Measurements from ENCODE around the gene ARHGEF7. TPM values are rescaled to one million over a fixed set of nuclear protein-coding genes. Genes with fewer than 3 reads are reported as not detected.
"Not testable (repeated sequence)": the region's sequence is repeated elsewhere in the genome, so short reads cannot be mapped to it uniquely, and the experiment has no call there.

The ARHGEF7 gene
- total RNA-seq, 1 experiment from 2014 or later, result 72.5 TPM

DNA sequence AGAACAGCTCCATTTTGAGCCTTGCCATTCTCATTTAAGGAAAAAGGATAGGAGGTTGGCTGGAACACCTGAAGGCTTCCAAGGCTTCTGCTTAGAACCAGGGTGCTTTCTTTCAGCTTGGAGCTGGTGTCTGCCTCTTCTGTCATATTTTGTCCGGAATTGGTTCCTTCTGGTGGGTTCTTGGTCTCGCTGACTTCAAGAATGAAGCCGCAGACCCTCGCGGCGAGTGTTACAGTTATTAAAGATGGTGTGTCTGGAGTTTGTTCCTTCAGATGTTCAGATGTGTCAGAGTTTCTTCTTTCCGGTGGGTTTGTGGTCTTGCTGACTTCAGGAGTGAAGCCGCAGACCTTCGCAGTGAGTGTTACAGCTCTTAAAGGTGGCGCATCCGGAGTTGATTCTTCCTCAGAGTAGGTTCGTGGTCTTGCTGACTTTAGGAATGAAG, 74.0 kb downstream of the ARHGEF7 start:
- Histone ChIP-seq H3K36me3 (peaks cover 35% of the 10 kb centered on the region), H3K4me1 (replicated peaks) (peaks cover 10% of the 10 kb centered on the region)
- H3K4me3 ChIP-seq; H3K27ac ChIP-seq; DNase-seq (ENCODE audit: low read depth in 1 of 2, low spot score in 2 of 2); H3K9me3 ChIP-seq (replicated peaks); H3K27me3 ChIP-seq (replicated peaks): not testable (repeated sequence)

DNA sequence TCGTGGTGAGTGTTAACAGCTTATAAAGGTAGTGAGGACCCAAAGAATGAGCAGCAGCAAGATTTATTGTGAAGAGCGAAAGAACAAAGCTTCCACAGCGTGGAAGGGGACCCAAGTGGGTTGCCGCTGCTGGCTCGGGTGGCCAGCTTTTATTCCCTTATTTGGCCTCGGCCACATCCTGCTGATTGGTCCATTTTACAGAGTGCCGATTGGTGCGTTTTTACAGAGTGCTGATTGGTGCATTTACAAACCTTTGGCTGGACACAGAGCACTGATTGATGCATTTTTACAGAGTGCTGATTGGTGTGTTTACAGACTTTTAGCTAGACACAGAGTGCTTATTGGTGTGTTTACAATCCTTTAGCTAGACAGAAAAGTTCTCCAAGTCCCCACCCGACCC, 74.4 kb downstream of the ARHGEF7 start:
- H3K9me3 ChIP-seq (replicated peaks); DNase-seq (ENCODE audit: low read depth in 1 of 2, low spot score in 2 of 2); H3K27me3 ChIP-seq (replicated peaks); H3K27ac ChIP-seq; H3K4me3 ChIP-seq: not testable (repeated sequence)
- Histone ChIP-seq H3K36me3 (peaks cover 35% of the 10 kb centered on the region), H3K4me1 (replicated peaks) (peaks cover 15% of the 10 kb centered on the region)

DNA sequence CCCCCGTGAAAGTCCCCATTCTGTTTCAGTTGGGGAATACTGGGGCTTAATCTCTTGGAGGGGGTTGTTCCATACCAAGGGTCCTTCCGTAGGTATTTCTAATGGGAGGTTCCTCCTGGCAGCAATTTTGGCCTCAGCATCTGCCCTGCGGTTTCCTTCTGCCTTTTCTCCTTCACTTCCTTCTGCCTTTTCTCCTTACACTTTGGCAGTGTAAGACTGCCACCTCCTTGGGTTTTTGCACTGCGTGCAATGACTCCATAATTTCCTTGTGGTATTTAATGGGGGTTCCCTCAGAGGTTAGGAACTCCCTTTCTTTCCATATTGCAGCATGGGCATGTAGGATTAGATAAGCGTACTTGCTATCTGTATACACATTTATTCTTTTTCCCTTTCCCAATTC, 78.1 kb downstream of the ARHGEF7 start:
- not testable (repeated sequence) for DNase-seq (ENCODE audit: low read depth in 1 of 2, low spot score in 2 of 2); H3K27ac ChIP-seq; H3K4me3 ChIP-seq; H3K9me3 ChIP-seq (replicated peaks); H3K27me3 ChIP-seq (replicated peaks)
- peaks cover 19% of the 10 kb centered on the region for H3K4me1 ChIP-seq (replicated peaks)
- H3K36me3 ChIP-seq, result peaks cover 38% of the 10 kb centered on the region

DNA sequence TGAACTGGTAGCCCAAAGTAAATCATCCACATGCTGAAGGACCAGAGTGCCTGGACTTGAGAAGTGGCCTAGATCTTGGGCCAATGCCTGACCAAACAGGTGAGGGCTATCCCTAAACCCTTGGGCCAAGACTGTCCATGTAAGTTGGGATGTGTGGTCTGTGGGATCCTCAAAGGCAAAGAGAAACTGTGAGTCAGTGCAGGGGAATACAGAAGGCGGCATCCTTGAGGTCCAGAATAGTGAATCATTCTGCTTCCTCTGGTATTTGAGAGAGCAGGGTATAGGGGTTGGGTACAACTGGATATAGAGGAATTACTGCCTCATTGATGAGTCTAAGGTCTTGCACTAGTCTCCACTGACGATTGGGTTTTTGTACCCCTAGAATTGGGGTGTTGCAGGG, 79.5 kb downstream of the ARHGEF7 start:
- H3K9me3 ChIP-seq (replicated peaks); H3K27me3 ChIP-seq (replicated peaks); H3K4me3 ChIP-seq: not testable (repeated sequence)
- peaks cover 33% of the 10 kb centered on the region for H3K36me3 ChIP-seq
- peak; percentile 80 to 88 for DNase-seq (ENCODE audit: low read depth in 1 of 2, low spot score in 2 of 2)
- H3K4me1 ChIP-seq (replicated peaks), result peaks cover 19% of the 10 kb centered on the region
- peak overlapping the region; percentile 47 for H3K27ac ChIP-seq

DNA sequence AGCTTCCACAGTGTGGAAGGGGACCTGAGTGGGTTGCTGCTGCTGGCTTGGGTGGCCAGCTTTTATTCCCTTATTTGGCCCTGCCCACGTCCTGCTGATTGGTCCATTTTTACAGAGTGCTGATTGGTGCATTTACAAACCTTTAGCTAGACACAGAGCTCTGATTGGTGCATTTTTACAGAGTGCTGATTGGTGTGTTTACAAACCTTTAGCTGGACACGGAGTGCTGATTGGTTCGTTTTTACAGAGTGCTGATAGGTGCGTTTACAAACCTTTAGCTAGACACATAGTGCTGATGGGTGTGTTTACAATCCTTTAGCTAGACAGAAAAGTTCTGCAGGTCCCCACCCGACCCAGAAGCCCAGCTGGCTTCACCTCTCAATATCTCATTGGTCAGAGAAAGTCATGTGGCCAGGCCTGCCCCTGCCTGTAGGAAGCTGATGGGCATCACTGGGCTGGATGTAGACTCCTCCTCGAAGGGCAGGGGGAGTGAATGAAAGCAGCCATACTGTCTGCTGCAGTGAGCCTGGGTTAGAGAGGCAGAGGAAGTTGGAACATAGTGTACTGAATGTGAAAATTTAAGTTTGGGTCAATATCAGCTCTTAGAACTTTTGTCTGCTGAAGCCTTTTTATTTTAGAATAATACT, 83.7 kb downstream of the ARHGEF7 start:
- not testable (repeated sequence) for H3K9me3 ChIP-seq (replicated peaks)

DNA sequence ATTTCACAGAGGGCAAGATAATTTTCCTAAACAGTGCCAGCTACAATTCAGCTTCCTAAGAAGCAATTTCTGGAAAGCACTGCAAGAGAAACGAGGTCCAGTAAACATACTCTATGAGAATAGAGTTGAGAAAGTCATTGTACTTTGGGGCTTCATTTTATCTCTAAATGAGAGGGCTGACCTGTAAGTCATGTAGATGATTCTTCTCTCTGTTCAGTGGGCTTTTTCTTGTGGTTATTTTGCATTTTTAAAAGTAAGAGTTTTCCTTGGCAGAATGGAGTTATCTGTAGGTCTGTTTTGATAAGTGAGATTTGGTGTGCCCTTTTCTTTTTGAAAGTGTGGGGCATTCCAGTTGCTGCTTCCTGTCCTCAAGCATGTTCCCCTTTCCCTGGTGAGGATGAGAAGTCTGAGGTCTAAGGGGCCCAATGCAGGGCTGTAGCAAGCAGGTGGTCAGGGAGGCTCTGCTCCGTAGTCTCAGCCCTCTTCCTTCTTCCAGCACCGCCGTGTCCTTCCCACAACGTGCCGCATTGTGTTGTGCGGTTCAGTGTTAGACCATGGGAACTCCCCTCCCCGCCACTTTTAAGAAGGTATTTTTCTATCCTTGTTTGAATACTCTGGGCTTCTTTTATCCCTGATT, 86.3 kb downstream of the ARHGEF7 start:
- peaks cover 22% of the 10 kb centered on the region for H3K4me1 ChIP-seq (replicated peaks)
- H3K27me3 ChIP-seq (replicated peaks), result no peaks in the 10 kb centered on the region
- no peak for DNase-seq (ENCODE audit: low read depth in 1 of 2, low spot score in 2 of 2)
- H3K4me3 ChIP-seq, result no peak overlapping the region
- no peak overlapping the region for H3K27ac ChIP-seq
- peaks cover 36% of the 10 kb centered on the region for H3K36me3 ChIP-seq
- H3K9me3 ChIP-seq (replicated peaks), result no peaks in the 10 kb centered on the region

More for the DNA sequence above, 83.7 kb downstream of the ARHGEF7 start:
- H3K36me3 ChIP-seq, result peaks cover 31% of the 10 kb centered on the region
- H3K4me1 ChIP-seq (replicated peaks), result peaks cover 32% of the 10 kb centered on the region
- not testable (repeated sequence) for DNase-seq (ENCODE audit: low read depth in 1 of 2, low spot score in 2 of 2); H3K27ac ChIP-seq; H3K4me3 ChIP-seq; H3K27me3 ChIP-seq (replicated peaks)

DNA sequence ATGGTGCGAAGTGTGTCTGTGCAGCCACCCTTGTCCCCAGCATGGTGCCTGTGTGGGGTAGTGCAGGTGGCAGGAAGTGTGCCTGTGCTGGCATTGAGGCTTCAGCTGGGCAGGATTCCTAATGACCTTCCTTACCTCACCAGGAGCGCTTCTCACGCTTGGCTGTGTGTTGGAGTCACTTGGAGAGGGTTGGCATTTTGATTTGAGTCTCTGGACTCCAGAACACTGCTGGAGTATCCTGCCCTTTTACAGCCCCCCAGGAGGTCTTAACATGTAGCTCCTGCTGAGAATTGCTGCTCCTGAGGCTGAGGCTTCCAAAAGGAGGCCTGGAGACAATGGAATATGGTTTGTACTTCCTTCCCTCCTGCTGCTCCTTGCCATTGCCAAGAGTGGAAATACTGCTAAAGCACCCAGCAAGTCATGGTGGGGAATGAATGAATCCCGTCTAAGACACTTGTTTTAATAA, 87.1 kb downstream of the ARHGEF7 start:
- Histone ChIP-seq H3K27ac (peak overlapping the region; percentile 35), H3K4me1 (replicated peaks) (peaks cover 22% of the 10 kb centered on the region), H3K27me3 (replicated peaks) (no peaks in the 10 kb centered on the region), H3K9me3 (replicated peaks) (no peaks in the 10 kb centered on the region), H3K36me3 (peaks cover 35% of the 10 kb centered on the region), H3K4me3 (no peak overlapping the region)
- no peak for DNase-seq (ENCODE audit: low read depth in 1 of 2, low spot score in 2 of 2)

DNA sequence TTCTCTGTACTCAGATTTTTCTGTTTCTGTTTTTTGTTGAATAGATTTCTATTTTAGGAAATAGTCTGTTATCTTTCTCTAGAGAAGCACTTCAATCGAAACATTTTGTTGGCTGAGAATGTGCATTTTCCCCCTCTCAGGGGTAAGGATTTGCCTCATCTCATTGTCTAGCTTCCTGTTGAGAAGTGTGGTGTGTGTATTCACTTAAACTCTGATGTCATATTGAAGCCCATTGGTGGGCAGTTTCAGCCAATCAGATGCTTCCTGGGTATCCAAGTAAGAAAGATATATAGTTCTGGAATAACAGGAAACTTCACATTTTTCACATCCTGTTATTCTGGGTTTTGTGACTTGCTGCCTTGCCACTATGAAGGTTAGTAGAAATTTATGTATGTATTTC, 87.6 kb downstream of the ARHGEF7 start:
- Histone ChIP-seq H3K27ac (peak overlapping the region; percentile 35), H3K27me3 (replicated peaks) (no peaks in the 10 kb centered on the region), H3K36me3 (peaks cover 35% of the 10 kb centered on the region), H3K9me3 (replicated peaks) (no peaks in the 10 kb centered on the region), H3K4me1 (replicated peaks) (peaks cover 22% of the 10 kb centered on the region), H3K4me3 (no peak overlapping the region)
- peak; percentile 79 to 87 for DNase-seq (ENCODE audit: low read depth in 1 of 2, low spot score in 2 of 2)

DNA sequence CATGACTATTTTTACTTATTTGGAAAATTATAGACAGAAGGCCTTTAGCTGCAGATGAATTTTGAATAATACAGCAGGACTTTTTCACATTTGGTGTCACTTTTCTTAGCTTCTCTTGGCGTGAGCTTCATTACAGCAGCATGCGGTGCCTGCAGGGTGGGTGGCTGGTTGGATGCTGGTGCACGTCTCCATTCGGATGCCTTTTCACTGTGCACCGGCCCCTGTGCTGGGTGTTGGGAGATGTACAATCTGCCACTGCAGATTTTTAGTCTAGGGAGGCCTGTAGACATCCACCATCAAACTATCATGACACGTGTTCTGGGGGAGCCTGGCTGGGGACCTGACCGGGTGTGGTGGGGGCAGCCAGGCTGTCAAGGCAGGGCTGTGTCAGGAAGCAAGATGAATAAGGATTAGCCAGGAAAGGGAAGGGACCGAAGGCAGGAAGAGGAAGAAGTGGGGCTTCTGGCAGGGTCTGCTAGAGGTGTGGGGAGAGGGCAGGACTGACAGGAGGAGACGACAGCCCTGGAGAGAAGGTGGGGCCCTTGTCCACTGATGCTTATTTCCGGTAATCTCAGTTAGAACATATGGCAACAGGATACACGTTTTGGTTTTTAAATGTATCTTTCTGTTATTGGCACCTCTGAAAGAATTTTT, 88.8 kb downstream of the ARHGEF7 start:
- Histone ChIP-seq H3K4me3 (no peak overlapping the region), H3K27me3 (replicated peaks) (no peaks in the 10 kb centered on the region), H3K27ac (no peak overlapping the region), H3K9me3 (replicated peaks) (no peaks in the 10 kb centered on the region), H3K36me3 (peaks cover 31% of the 10 kb centered on the region), H3K4me1 (replicated peaks) (peaks cover 22% of the 10 kb centered on the region)
- DNase-seq (ENCODE audit: low read depth in 1 of 2, low spot score in 2 of 2), result no peak

DNA sequence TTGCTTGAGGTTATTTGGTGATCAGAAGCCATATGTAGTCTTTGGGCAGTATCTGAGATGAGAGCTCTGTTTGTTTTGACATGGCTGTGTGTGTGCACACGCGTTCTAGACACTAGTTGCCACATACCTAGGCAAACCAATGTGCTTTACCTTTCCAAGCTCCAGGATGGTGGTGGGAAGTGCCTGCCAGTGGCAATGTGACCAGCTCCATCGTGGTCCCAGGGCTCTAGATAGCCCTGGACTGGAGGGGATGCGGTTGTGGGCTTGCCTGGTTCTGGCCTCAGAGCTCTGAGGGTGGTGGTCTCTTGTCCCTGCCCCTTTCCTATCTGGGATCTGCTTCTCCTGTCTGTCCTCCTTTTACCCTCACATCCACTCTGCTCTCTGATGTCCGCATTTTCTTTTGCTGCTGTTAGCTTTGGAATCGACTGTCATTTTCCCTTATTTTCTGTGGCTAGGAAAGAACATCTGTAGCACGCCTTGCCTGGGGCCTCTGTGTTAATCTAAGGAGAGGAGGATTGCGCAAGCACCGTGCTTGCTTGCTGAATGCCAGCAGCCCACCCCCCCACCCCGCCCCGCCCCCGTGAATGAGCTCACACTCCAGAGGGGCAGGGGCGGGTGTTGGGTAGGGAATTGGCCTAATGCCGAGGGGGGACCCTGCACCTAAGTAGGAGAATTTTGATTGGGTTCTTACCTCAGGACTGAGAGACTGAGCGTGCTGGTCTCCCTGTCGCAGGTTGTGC, 89.5 kb downstream of the ARHGEF7 start:
- no peak for DNase-seq (ENCODE audit: low read depth in 1 of 2, low spot score in 2 of 2)
- H3K27ac ChIP-seq, result no peak overlapping the region
- peaks cover 23% of the 10 kb centered on the region for H3K4me1 ChIP-seq (replicated peaks)
- no peaks in the 10 kb centered on the region for H3K27me3 ChIP-seq (replicated peaks)
- H3K36me3 ChIP-seq, result peaks cover 28% of the 10 kb centered on the region
- H3K9me3 ChIP-seq (replicated peaks), result no peaks in the 10 kb centered on the region
- H3K4me3 ChIP-seq, result no peak overlapping the region

DNA sequence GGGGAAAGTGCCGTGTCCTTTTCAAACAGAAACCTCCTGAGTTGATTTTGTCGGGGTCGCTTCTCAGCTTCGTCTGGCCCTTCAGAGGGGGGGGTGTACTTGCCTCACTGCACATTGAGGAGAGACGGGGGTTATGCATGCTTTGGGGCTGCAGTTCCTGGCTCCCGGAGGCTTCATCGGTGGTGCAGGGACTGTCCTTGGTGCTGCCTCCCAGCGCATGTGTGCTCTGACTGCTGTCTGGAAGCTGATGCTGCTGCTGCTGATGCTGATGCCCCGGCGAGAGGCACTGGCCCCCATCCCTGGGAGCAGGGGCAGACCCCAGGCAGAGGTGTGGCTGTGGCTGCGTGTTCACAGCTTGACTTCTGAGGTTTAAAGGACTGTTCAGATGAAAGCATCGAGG, 91.0 kb downstream of the ARHGEF7 start:
- no peaks in the 10 kb centered on the region for H3K27me3 ChIP-seq (replicated peaks)
- DNase-seq (ENCODE audit: low read depth in 1 of 2, low spot score in 2 of 2), result no peak
- peaks cover 31% of the 10 kb centered on the region for H3K36me3 ChIP-seq
- no peak overlapping the region for H3K27ac ChIP-seq
- no peaks in the 10 kb centered on the region for H3K9me3 ChIP-seq (replicated peaks)
- peaks cover 39% of the 10 kb centered on the region for H3K4me1 ChIP-seq (replicated peaks)
- H3K4me3 ChIP-seq, result no peak overlapping the region

DNA sequence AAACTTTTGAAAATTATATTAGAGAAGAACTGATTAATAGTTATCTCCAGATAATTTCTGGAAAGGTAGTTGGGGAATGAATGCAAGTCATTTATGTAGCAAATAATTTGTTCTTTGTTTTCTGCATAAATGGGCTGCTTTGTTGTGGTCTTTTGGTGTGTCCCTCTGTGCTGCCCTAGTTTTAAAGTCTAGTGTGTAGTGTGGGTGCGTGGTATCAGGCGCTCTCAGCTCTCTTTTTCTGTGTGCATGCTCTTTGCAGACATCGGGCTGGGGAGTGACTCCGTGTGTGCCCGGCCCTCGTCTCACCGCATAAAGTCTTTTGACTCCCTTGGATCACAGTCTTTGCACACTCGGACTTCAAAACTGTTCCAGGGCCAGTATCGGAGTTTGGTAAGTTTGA, 94.5 kb downstream of the ARHGEF7 start:
- peaks cover 58% of the 10 kb centered on the region for H3K36me3 ChIP-seq
- H3K27ac ChIP-seq, result peak overlapping the region; percentile 73
- H3K9me3 ChIP-seq (replicated peaks), result no peaks in the 10 kb centered on the region
- H3K27me3 ChIP-seq (replicated peaks), result no peaks in the 10 kb centered on the region
- H3K4me3 ChIP-seq, result no peak overlapping the region
- no peak for DNase-seq (ENCODE audit: low read depth in 1 of 2, low spot score in 2 of 2)
- peaks cover 35% of the 10 kb centered on the region for H3K4me1 ChIP-seq (replicated peaks)

DNA sequence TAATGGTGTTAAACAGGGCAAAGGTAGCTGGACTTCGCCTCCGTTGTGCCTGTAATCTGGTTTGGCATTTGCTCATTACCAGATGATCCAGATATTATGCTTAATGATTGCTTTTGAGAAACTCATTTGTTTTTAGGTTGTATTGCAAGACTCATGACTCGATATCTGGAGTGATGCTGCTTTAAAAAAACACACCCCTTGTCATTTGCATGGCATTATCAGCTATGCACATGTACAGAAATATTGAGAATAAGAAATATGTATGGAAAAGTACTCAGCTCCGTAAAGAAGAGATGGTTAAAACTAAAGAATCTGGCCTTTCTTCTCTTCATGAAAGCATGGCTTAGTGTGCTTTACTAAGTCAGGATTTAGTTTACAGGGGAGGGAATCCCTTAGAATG, 95.0 kb downstream of the ARHGEF7 start:
- no peak for DNase-seq (ENCODE audit: low read depth in 1 of 2, low spot score in 2 of 2)
- peak overlapping the region; percentile 2 for H3K4me3 ChIP-seq

More for the DNA sequence above, 95.0 kb downstream of the ARHGEF7 start:
- peaks cover 57% of the 10 kb centered on the region for H3K36me3 ChIP-seq
- H3K9me3 ChIP-seq (replicated peaks), result no peaks in the 10 kb centered on the region
- H3K27ac ChIP-seq, result peak overlapping the region; percentile 73
- peaks cover 35% of the 10 kb centered on the region for H3K4me1 ChIP-seq (replicated peaks)
- H3K27me3 ChIP-seq (replicated peaks), result no peaks in the 10 kb centered on the region
